ENCODE measurements around the gene CDK5RAP3. TPM values are rescaled to one million over a fixed set of nuclear protein-coding genes. Genes with fewer than 3 reads are reported as not detected.

CDK5RAP3 gene
- 69.1 and 88.3 TPM in 2 replicates for total RNA-seq

GRCh38 chr17:47970725-47971499 lies at the start of gene CDK5RAP3:
Gene CDK5RAP3 (plus strand): TSS chr17:47971113. CDS start chr17:47971147, 34 bp downstream.

GRCh38 chr17:47941246-47942095 lies 29.4 kb upstream of the CDK5RAP3 start, which contains the start of gene PNPO:
Gene PNPO (plus strand): TSS chr17:47941571. CDS start chr17:47941676, 105 bp downstream.

GRCh38 chr17:47957591-47958490 lies 13.1 kb upstream of the CDK5RAP3 start, which contains the start of gene PRR15L:
Gene PRR15L (minus strand): TSS chr17:47957883. CDS start chr17:47953234, 4,649 bp downstream.

Other genes starting within 250 kb of the CDK5RAP3 start
- gene TBX21, start 237.9 kb upstream of the CDK5RAP3 start, total RNA-seq, result 0.09 and 0.14 TPM in 2 replicates
- 5.8 and 8.4 TPM in 2 replicates for gene OSBPL7, start 149.3 kb upstream of the CDK5RAP3 start, total RNA-seq
- gene MRPL10, start 139.6 kb upstream of the CDK5RAP3 start, total RNA-seq, result 16.5 and 21.0 TPM in 2 replicates
- 0.09 TPM in 1 of 2 replicates, not detected in the other for gene LRRC46, start 139.4 kb upstream of the CDK5RAP3 start, total RNA-seq
- gene SCRN2, start 129.8 kb upstream of the CDK5RAP3 start, total RNA-seq, result 44.4 and 44.8 TPM in 2 replicates
- under 0.01 TPM in 2 replicates for gene SP6, start 120.0 kb upstream of the CDK5RAP3 start, total RNA-seq
- 0.14 and 0.28 TPM in 2 replicates for gene SP2, start 74.9 kb upstream of the CDK5RAP3 start, total RNA-seq
- gene PNPO, start 29.5 kb upstream of the CDK5RAP3 start, total RNA-seq, result 17.1 and 21.1 TPM in 2 replicates
- gene PRR15L, start 13.2 kb upstream of the CDK5RAP3 start, total RNA-seq, result not detected in 2 replicates
- 123 and 125 TPM in 2 replicates for gene COPZ2, start 66.7 kb downstream of the CDK5RAP3 start, total RNA-seq
- gene NFE2L1, start 77.2 kb downstream of the CDK5RAP3 start, total RNA-seq, result 80.6 and 90.0 TPM in 2 replicates
- 28.2 and 37.2 TPM in 2 replicates for gene CBX1, start 130.4 kb downstream of the CDK5RAP3 start, total RNA-seq
- gene SNX11, start 136.7 kb downstream of the CDK5RAP3 start, total RNA-seq, result 9.2 and 11.6 TPM in 2 replicates